ENCODE results near the gene ERCC8. TPM values are rescaled to one million over a fixed set of nuclear protein-coding genes. Genes with fewer than 3 reads are reported as not detected.

Gene ERCC8
- total and polyA plus RNA-seq, 9 of the 15 experiments (the other 6 are each of a cell fraction or from before 2014, with no cell fraction given) = 10.1 to 41.8 (median 24.4) TPM

DNA sequence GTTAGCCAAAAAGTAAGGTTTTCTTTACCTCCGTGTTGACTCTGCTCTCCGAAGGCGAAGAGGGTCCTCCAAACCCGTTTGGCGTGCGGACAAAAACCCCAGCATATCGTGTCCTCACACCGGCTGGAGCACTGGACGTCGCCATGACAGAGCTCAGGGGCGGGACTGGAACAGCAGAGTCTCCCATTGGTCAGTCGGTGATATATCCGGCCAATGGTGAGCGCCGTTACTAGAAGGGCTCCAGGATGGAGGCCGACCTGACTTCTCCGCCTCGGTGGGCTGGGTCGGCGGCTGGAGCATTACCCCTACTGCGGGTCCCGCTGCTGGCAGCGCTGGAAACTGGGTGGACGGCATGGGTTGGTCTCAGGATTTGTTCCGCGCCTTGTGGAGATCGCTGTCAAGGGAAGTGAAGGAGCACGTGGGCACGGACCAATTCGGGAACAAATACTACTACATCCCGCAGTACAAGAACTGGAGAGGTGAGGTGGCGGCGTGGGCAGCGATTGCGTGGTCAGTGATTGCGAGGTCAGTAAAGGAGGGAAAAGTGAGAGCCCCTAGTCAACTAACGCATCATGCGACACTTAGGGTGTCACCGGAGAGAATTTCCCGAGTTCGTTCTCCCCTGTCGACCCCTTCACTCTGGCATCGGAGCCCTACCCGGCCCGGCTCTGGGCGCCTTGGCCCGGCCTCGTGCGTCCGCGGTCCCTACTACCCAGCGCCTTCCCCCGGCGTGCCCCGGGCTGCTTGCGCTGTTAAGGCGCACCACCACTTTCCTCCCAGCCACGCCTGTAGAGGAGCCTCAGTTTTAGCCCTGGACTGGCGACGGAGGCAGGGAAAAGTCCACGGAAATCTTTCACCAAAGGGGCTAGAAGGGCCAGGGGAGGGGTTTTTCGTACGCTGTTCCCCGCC, at the start of gene ERCC8, which contains the start of gene NDUFAF2 (continued):
- TF ChIP-seq, protein P1, sequence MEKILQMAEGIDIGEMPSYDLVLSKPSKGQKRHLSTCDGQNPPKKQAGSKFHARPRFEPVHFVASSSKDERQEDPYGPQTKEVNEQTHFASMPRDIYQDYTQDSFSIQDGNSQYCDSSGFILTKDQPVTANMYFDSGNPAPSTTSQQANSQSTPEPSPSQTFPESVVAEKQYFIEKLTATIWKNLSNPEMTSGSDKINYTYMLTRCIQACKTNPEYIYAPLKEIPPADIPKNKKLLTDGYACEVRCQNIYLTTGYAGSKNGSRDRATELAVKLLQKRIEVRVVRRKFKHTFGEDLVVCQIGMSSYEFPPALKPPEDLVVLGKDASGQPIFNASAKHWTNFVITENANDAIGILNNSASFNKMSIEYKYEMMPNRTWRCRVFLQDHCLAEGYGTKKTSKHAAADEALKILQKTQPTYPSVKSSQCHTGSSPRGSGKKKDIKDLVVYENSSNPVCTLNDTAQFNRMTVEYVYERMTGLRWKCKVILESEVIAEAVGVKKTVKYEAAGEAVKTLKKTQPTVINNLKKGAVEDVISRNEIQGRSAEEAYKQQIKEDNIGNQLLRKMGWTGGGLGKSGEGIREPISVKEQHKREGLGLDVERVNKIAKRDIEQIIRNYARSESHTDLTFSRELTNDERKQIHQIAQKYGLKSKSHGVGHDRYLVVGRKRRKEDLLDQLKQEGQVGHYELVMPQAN (IDR thresholded peaks at IDR 0.05; ENCODE audit: borderline replicate concordance) = peak; percentile 83
- TF ChIP-seq HNRNPH1 (optimal IDR thresholded peaks at IDR 0.05; ENCODE audit: low read depth, low read length) (no peak), RBM39 (optimal IDR thresholded peaks at IDR 0.05; ENCODE audit: low read depth, low read length) (no peak), RNF219 (CRISPR knock-in tag; IDR thresholded peaks at IDR 0.05) (no peak), ATF3 (IDR thresholded peaks at IDR 0.05) (peak; percentile 27; the same call in 1 of the 2 replicates), ATF3 (CRISPR knock-in tag; conservative IDR thresholded peaks at IDR 0.05) (no peak), EZH2 (IDR thresholded peaks at IDR 0.05; ENCODE audit: borderline replicate concordance, low read depth, low read length) (no peak), KAT8 (IDR thresholded peaks at IDR 0.05; ENCODE audit: low read depth) (no peak), JUND (IDR thresholded peaks at IDR 0.05; ENCODE audit: borderline replicate concordance, low read depth, low read length) (no peak), JUND (tag; IDR thresholded peaks at IDR 0.05; ENCODE audit: borderline replicate concordance, low read depth, low read length) (peak; percentile 12; the same call in 1 of the 3 replicates), MYNN (IDR thresholded peaks at IDR 0.05) (no peak), MYNN (CRISPR knock-in tag; IDR thresholded peaks at IDR 0.05) (no peak), CHAMP1 (IDR thresholded peaks at IDR 0.05) (no peak), ZNF384 (IDR thresholded peaks at IDR 0.05; ENCODE audit: low read depth, low read length) (no peak), KHSRP (IDR thresholded peaks at IDR 0.05) (no peak), TBP (optimal IDR thresholded peaks at IDR 0.05; ENCODE audit: low read depth, low read length) (peak; percentile 65), YBX1 (IDR thresholded peaks at IDR 0.05) (no peak)
- TF ChIP-seq, protein P2, sequence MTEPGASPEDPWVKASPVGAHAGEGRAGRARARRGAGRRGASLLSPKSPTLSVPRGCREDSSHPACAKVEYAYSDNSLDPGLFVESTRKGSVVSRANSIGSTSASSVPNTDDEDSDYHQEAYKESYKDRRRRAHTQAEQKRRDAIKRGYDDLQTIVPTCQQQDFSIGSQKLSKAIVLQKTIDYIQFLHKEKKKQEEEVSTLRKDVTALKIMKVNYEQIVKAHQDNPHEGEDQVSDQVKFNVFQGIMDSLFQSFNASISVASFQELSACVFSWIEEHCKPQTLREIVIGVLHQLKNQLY (CRISPR knock-in tag; conservative IDR thresholded peaks at IDR 0.05) = no peak

Measured in K562 (cell line).